GM08714 (cell line): Measurements from ENCODE around the gene PACRG.

ENCODE experiments used
- H3K4me3 ChIP-seq: fragments of 200-500 bp; sonication (Bioruptor generic); 2 replicates; pipeline ENCODE4 v1.5.1; 2014; ENCODE audit warnings: mild to moderate bottlenecking, low read length, inconsistent platforms
- ZNF274 ChIP-seq: IDR thresholded peaks from 2 replicates; pipeline ENCODE4 v1.6.1; 2012; ENCODE audit warnings: mild to moderate bottlenecking, low read depth, low read length

PACRG gene

GRCh38 chr6:163281634-163282033 lies 553.9 kb downstream of the PACRG start:
- H3K4me3 ChIP-seq: no peak overlapping the region
- no peak for TF ChIP-seq ZNF274

DNA sequence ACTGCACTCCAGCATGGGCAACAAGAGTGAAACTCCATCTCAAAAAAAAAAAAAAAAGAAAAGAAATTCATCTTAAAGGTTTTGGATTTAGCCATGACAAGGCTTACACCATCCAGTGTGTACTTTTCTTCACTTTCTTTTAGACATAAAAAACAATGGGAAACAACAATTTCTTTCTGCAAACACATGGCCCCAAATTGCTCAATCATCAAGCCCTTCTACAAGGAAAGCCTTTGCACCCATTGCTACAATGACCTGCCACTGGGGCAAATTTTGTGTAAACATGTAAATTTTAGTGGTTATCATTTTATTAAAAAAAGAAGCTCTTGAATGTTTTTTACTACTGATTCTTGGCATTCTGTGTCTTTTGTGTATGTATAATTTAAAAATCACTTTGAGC lies 554.9 kb downstream of the PACRG start:
- no peak for TF ChIP-seq ZNF274
- no peak overlapping the region for H3K4me3 ChIP-seq

DNA sequence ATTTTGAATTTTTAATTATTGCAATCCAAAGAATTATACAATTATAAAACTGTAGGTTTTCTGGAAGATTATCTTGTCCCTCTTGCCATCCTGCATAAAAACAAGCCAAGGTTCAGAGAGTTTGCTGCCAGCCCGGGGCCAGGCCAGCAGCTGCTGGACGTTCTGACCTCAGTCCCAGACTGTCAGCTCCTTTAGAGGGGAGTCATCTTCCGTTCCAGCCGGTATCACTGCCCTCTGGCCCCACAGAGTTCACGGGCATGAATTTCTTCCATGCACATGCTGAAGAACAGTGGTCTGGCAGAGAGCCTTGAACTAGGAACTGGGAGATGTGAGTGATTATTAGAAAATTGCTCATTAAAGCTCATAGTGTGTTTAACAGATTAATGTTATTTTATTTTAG lies 556.4 kb downstream of the PACRG start:
- TF ChIP-seq ZNF274: no peak
- H3K4me3 ChIP-seq: no peak overlapping the region

DNA sequence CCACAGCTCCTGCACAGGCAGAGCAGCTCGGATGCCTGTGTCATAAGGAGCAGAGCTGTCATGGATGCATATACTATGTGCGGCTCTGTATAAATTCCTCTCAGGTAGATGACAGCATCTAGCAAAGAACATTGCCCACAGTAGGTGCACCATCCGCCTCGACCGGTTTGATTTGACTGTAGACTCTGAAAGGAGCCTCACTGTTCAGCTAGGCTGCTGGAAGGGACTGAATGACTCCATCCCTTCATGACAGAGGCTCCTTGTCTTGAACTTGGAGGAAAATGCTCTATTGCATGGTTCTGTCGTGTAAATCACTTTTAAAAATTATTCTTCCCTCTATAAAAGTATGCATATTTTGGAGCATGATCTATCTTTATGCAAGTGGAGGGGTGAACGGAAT lies 557.9 kb downstream of the PACRG start:
- H3K4me3 ChIP-seq: no peak overlapping the region
- no peak for TF ChIP-seq ZNF274

DNA sequence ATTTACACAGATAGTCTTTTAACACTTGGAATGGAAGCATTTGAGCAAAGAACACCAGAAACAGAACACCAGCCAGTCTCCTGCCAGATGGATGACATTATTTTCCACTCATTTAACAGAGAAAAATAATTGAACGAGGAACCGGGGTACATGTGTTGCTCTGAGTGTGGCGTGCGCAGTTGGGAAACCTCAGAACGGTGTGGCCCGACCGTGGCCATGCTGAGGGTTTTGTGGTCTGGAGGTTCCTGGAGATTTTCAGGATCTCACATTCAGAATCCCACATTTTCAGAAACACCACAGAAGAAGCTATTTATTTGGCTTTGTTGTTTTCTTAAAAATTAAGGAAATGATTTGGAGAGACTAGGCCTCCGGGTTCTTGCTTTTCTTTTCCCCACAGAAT lies 559.9 kb downstream of the PACRG start:
- no peak for TF ChIP-seq ZNF274
- H3K4me3 ChIP-seq: no peak overlapping the region

GRCh38 chr6:163288066-163288465 lies 560.3 kb downstream of the PACRG start:
- H3K4me3 ChIP-seq: no peak overlapping the region
- TF ChIP-seq ZNF274: no peak

DNA sequence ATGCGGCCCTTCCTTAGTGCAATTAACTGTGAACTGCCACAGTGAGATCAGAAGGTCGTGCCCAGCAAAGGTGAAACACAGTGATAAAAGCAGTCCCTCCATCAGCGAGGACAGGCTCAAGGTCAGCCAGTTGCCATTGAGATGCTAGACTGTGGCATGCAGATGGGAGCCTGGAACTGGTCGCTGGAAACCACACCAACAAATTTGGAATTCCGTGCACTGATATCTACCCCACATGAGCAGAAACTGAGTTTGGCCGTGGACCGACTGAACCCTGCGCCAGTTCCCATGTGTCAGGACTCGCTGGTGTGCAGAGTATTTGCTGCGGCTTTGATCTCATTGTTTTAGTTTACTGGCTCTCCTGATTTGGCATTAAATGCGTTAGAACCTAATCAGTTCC lies 561.1 kb downstream of the PACRG start:
- H3K4me3 ChIP-seq: no peak overlapping the region
- TF ChIP-seq ZNF274: no peak

GRCh38 chr6:163289447-163289846 lies 561.7 kb downstream of the PACRG start:
- TF ChIP-seq ZNF274: no peak
- no peak overlapping the region for H3K4me3 ChIP-seq

DNA sequence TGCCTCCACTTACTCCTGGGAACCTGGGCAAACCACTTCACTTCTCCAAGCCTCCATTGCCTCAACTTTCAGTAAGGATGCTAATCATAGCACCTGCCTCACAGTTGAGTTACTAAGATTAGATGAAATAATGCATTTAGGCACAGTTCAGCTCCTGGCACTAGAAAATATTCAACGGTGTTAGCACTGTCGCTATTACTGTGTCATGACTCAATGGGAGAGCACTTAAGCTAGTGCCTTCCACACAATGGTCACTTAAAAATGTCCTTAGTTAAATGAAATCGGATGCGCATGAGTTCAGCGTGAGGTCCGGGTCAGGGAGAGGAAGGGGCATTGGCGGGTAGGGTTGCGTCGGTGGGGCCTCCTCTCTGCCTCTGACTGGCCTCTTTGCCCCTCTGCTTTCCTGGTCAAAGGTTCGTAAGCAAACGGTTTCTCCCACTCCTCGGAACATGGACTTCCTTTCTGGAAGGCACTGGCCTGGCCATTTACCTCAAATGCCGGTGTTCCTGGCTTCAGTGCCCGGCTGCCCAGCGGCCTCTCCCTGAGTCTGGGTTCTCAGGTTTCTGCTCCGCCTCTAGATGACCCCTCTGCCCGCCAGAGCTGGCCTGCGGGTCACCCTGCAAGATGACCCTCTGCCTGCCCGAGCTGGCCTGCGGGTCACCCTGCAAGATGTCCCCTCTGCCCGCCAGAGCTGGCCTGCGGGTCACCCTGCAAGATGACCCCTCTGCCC lies 562.9 kb downstream of the PACRG start:
- H3K4me3 ChIP-seq: no peak overlapping the region
- no peak for TF ChIP-seq ZNF274

DNA sequence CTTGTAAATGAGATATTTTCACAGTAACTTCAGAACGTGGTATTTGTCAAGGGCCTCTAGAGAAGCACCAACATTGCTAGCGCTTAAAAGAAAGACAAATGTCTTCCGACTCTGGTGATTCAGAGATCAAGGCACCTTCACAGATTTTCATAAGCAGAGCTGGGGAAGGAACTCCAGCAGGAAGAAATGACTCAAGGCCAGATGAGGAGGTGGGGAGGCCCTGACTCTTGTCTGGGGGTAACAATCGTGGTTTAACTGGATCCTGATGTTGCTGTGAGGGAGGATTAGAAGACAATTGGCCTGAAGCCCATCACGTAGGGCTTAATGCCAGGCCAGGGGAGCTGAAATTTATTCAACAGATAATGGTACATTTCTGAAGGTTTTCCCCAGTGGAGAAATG lies 563.8 kb downstream of the PACRG start:
- TF ChIP-seq ZNF274: no peak
- no peak overlapping the region for H3K4me3 ChIP-seq

DNA sequence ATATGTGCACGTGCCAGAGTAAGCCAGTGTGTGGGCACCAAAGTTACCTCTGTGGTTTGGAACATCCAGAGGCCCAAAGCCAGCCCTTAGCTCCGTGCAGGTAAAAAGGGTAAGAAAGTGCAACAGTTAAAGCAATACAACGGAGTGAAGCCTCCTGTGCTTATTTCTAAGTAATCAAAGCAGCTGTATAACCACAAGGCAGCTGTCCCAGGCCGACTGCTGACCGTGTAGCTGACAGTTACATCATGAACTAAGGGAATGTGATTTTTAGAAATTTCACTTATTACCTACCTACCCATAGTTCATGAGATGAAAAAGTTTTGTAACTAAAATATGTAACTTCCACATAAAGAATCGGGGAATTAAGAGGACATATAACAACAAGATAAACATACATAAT lies 565.5 kb downstream of the PACRG start:
- TF ChIP-seq ZNF274: no peak
- H3K4me3 ChIP-seq: no peak overlapping the region

DNA sequence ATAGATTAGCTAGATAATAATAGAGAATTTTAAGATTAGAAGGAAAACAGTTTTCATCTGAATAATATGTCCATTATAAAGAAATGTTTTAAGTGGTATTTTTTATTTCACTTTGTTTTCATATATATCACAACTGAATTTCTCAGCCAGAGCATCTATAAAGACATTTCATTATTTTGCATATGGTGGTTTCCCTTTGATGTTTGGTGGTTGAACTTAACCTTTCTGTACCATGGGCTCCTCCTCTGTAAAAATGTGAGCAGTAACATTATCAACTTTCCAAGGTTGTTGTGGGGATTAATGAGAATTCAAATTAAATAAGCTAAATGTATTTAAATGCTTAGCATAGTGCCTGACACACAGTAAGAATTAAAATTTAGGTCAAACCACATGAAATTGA lies 567.0 kb downstream of the PACRG start:
- H3K4me3 ChIP-seq: no peak overlapping the region

GRCh38 chr6:163296835-163297519 lies 569.2 kb downstream of the PACRG start:
- H3K4me3 ChIP-seq: no peak overlapping the region
- no peak for TF ChIP-seq ZNF274

More for the DNA sequence above, 567.0 kb downstream of the PACRG start:
- no peak for TF ChIP-seq ZNF274

- TF ChIP-seq ZNF274: no peak
- no peak overlapping the region for H3K4me3 ChIP-seq
Observed at GRCh38 chr6:163298079-163298830, 570.5 kb downstream of the PACRG start.

- no peak for TF ChIP-seq ZNF274
- no peak overlapping the region for H3K4me3 ChIP-seq
Observed at GRCh38 chr6:163300838-163301237, 573.1 kb downstream of the PACRG start.
